ENCODE results near the gene TAB2. TPM values are rescaled to one million over a fixed set of nuclear protein-coding genes. Genes with fewer than 3 reads are reported as not detected.
A peak's percentile ranks its signal among the peaks of the same experiment; 100 is the strongest.

TAB2 gene
- total RNA-seq, 1 donor from 2014 or later = 25.1 TPM

- no peaks in the 10 kb centered on the region for H3K9me3 ChIP-seq (ENCODE audit: control insufficient read depth in 3 of 3, low read length in 3 of 3)
- H3K4me3 ChIP-seq (ENCODE audit: low read length in 3 of 3) = no peak overlapping the region
- no peak overlapping the region for H3K27ac ChIP-seq (ENCODE audit: low read depth, low read length)
- peaks cover 0 to 25% (median 9%) of the 10 kb centered on the region in 3 donors for H3K27me3 ChIP-seq (ENCODE audit: control insufficient read depth in 3 of 3, insufficient read depth in 3 of 3, low read length in 3 of 3)
- no peak overlapping the region for H3K9ac ChIP-seq (ENCODE audit: low read depth in 1 of 3, low read length in 3 of 3)
- no peaks in the 10 kb centered on the region for H3K36me3 ChIP-seq (ENCODE audit: control insufficient read depth in 3 of 3, insufficient read depth in 3 of 3, low read length in 3 of 3)
- H3K4me1 ChIP-seq (ENCODE audit: control insufficient read depth in 3 of 3, insufficient read depth in 3 of 3, low read length in 3 of 3) = peaks cover 2 to 5% (median 4%) of the 10 kb centered on the region in 3 donors
Observed at GRCh38 chr6:149429427-149430360, 112.2 kb downstream of the TAB2 start.

GRCh38 chr6:149431905-149432775, 114.6 kb downstream of the TAB2 start:
- Histone ChIP-seq H3K27ac (ENCODE audit: low read depth, low read length) (no peak overlapping the region), H3K4me3 (ENCODE audit: low read length in 3 of 3) (peak overlapping the region in 2 of 3 donors; percentile 38 to 41), H3K9ac (ENCODE audit: low read depth in 1 of 3, low read length in 3 of 3) (peak overlapping the region in 1 of 3 donors; percentile 33), H3K9me3 (ENCODE audit: control insufficient read depth in 3 of 3, low read length in 3 of 3) (no peaks in the 10 kb centered on the region), H3K4me1 (ENCODE audit: control insufficient read depth in 3 of 3, insufficient read depth in 3 of 3, low read length in 3 of 3) (peaks cover 2 to 5% (median 4%) of the 10 kb centered on the region in 3 donors), H3K27me3 (ENCODE audit: control insufficient read depth in 3 of 3, insufficient read depth in 3 of 3, low read length in 3 of 3) (peaks cover 0 to 8% (median 0%) of the 10 kb centered on the region in 3 donors), H3K36me3 (ENCODE audit: control insufficient read depth in 3 of 3, insufficient read depth in 3 of 3, low read length in 3 of 3) (no peaks in the 10 kb centered on the region)

- Histone ChIP-seq H3K9ac (ENCODE audit: low read depth in 1 of 3, low read length in 3 of 3) (no peak overlapping the region), H3K27me3 (ENCODE audit: control insufficient read depth in 3 of 3, insufficient read depth in 3 of 3, low read length in 3 of 3) (peaks cover 0 to 4% (median 0%) of the 10 kb centered on the region in 3 donors), H3K4me3 (ENCODE audit: low read length in 3 of 3) (no peak overlapping the region), H3K27ac (ENCODE audit: low read depth, low read length) (no peak overlapping the region), H3K4me1 (ENCODE audit: control insufficient read depth in 3 of 3, insufficient read depth in 3 of 3, low read length in 3 of 3) (peaks cover 2 to 5% (median 4%) of the 10 kb centered on the region in 3 donors), H3K36me3 (ENCODE audit: control insufficient read depth in 3 of 3, insufficient read depth in 3 of 3, low read length in 3 of 3) (no peaks in the 10 kb centered on the region), H3K9me3 (ENCODE audit: control insufficient read depth in 3 of 3, low read length in 3 of 3) (no peaks in the 10 kb centered on the region)
Observed at GRCh38 chr6:149433405-149433804, 115.9 kb downstream of the TAB2 start.

GRCh38 chr6:149433881-149434280, 116.4 kb downstream of the TAB2 start:
- H3K4me1 ChIP-seq (ENCODE audit: control insufficient read depth in 3 of 3, insufficient read depth in 3 of 3, low read length in 3 of 3) = peaks cover 2 to 5% (median 4%) of the 10 kb centered on the region in 3 donors
- peaks cover 0 to 2% (median 0%) of the 10 kb centered on the region in 3 donors for H3K27me3 ChIP-seq (ENCODE audit: control insufficient read depth in 3 of 3, insufficient read depth in 3 of 3, low read length in 3 of 3)
- H3K4me3 ChIP-seq (ENCODE audit: low read length in 3 of 3) = no peak overlapping the region
- H3K9ac ChIP-seq (ENCODE audit: low read depth in 1 of 3, low read length in 3 of 3) = no peak overlapping the region
- H3K27ac ChIP-seq (ENCODE audit: low read depth, low read length) = no peak overlapping the region
- no peaks in the 10 kb centered on the region for H3K36me3 ChIP-seq (ENCODE audit: control insufficient read depth in 3 of 3, insufficient read depth in 3 of 3, low read length in 3 of 3)
- H3K9me3 ChIP-seq (ENCODE audit: control insufficient read depth in 3 of 3, low read length in 3 of 3) = no peaks in the 10 kb centered on the region

- Histone ChIP-seq H3K9me3 (ENCODE audit: control insufficient read depth in 3 of 3, low read length in 3 of 3) (no peaks in the 10 kb centered on the region), H3K4me3 (ENCODE audit: low read length in 3 of 3) (no peak overlapping the region), H3K27me3 (ENCODE audit: control insufficient read depth in 3 of 3, insufficient read depth in 3 of 3, low read length in 3 of 3) (no peaks in the 10 kb centered on the region)
Observed at GRCh38 chr6:149435919-149436586, 118.5 kb downstream of the TAB2 start.

GRCh38 chr6:149436647-149437046, 119.1 kb downstream of the TAB2 start:
- H3K36me3 ChIP-seq (ENCODE audit: control insufficient read depth in 3 of 3, insufficient read depth in 3 of 3, low read length in 3 of 3) = no peaks in the 10 kb centered on the region
- H3K27ac ChIP-seq (ENCODE audit: low read depth, low read length) = no peak overlapping the region
- H3K4me3 ChIP-seq (ENCODE audit: low read length in 3 of 3) = no peak overlapping the region
- no peaks in the 10 kb centered on the region for H3K27me3 ChIP-seq (ENCODE audit: control insufficient read depth in 3 of 3, insufficient read depth in 3 of 3, low read length in 3 of 3)
- H3K9ac ChIP-seq (ENCODE audit: low read depth in 1 of 3, low read length in 3 of 3) = no peak overlapping the region
- H3K4me1 ChIP-seq (ENCODE audit: control insufficient read depth in 3 of 3, insufficient read depth in 3 of 3, low read length in 3 of 3) = peaks cover 2 to 5% (median 5%) of the 10 kb centered on the region in 3 donors
- H3K9me3 ChIP-seq (ENCODE audit: control insufficient read depth in 3 of 3, low read length in 3 of 3) = no peaks in the 10 kb centered on the region

More at GRCh38 chr6:149435919-149436586, 118.5 kb downstream of the TAB2 start:
- Histone ChIP-seq H3K27ac (ENCODE audit: low read depth, low read length) (no peak overlapping the region), H3K36me3 (ENCODE audit: control insufficient read depth in 3 of 3, insufficient read depth in 3 of 3, low read length in 3 of 3) (no peaks in the 10 kb centered on the region), H3K9ac (ENCODE audit: low read depth in 1 of 3, low read length in 3 of 3) (no peak overlapping the region), H3K4me1 (ENCODE audit: control insufficient read depth in 3 of 3, insufficient read depth in 3 of 3, low read length in 3 of 3) (peaks cover 2 to 5% (median 4%) of the 10 kb centered on the region in 3 donors)

GRCh38 chr6:149437212-149437611, 119.7 kb downstream of the TAB2 start:
- Histone ChIP-seq H3K27ac (ENCODE audit: low read depth, low read length) (no peak overlapping the region), H3K4me3 (ENCODE audit: low read length in 3 of 3) (no peak overlapping the region), H3K9me3 (ENCODE audit: control insufficient read depth in 3 of 3, low read length in 3 of 3) (no peaks in the 10 kb centered on the region), H3K4me1 (ENCODE audit: control insufficient read depth in 3 of 3, insufficient read depth in 3 of 3, low read length in 3 of 3) (peaks cover under 1 to 4% (median under 1%) of the 10 kb centered on the region in 3 donors), H3K36me3 (ENCODE audit: control insufficient read depth in 3 of 3, insufficient read depth in 3 of 3, low read length in 3 of 3) (no peaks in the 10 kb centered on the region), H3K9ac (ENCODE audit: low read depth in 1 of 3, low read length in 3 of 3) (no peak overlapping the region), H3K27me3 (ENCODE audit: control insufficient read depth in 3 of 3, insufficient read depth in 3 of 3, low read length in 3 of 3) (no peaks in the 10 kb centered on the region)

- Histone ChIP-seq H3K9me3 (ENCODE audit: control insufficient read depth in 3 of 3, low read length in 3 of 3) (no peaks in the 10 kb centered on the region), H3K36me3 (ENCODE audit: control insufficient read depth in 3 of 3, insufficient read depth in 3 of 3, low read length in 3 of 3) (no peaks in the 10 kb centered on the region), H3K4me1 (ENCODE audit: control insufficient read depth in 3 of 3, insufficient read depth in 3 of 3, low read length in 3 of 3) (peaks cover 0 to 4% (median 0%) of the 10 kb centered on the region in 3 donors), H3K27me3 (ENCODE audit: control insufficient read depth in 3 of 3, insufficient read depth in 3 of 3, low read length in 3 of 3) (peaks cover 3 to 7% (median 4%) of the 10 kb centered on the region in 3 donors), H3K27ac (ENCODE audit: low read depth, low read length) (no peak overlapping the region), H3K9ac (ENCODE audit: low read depth in 1 of 3, low read length in 3 of 3) (no peak overlapping the region), H3K4me3 (ENCODE audit: low read length in 3 of 3) (no peak overlapping the region)
Observed at GRCh38 chr6:149438855-149439254, 121.3 kb downstream of the TAB2 start.

GRCh38 chr6:149439626-149440025, 122.1 kb downstream of the TAB2 start:
- Histone ChIP-seq H3K4me3 (ENCODE audit: low read length in 3 of 3) (no peak overlapping the region), H3K9ac (ENCODE audit: low read depth in 1 of 3, low read length in 3 of 3) (no peak overlapping the region), H3K4me1 (ENCODE audit: control insufficient read depth in 3 of 3, insufficient read depth in 3 of 3, low read length in 3 of 3) (peaks cover 0 to 4% (median 0%) of the 10 kb centered on the region in 3 donors), H3K9me3 (ENCODE audit: control insufficient read depth in 3 of 3, low read length in 3 of 3) (no peaks in the 10 kb centered on the region), H3K27ac (ENCODE audit: low read depth, low read length) (no peak overlapping the region), H3K36me3 (ENCODE audit: control insufficient read depth in 3 of 3, insufficient read depth in 3 of 3, low read length in 3 of 3) (no peaks in the 10 kb centered on the region), H3K27me3 (ENCODE audit: control insufficient read depth in 3 of 3, insufficient read depth in 3 of 3, low read length in 3 of 3) (peaks cover 3 to 7% (median 6%) of the 10 kb centered on the region in 3 donors)
